Common myeloid progenitor, CD34-positive (primary cell): Measurements from ENCODE around the gene CABP2.
"Not testable (repeated sequence)": the region's sequence is repeated elsewhere in the genome, so short reads cannot be mapped to it uniquely, and the experiment has no call there.

Source experiments
- CTCF ChIA-PET: fragments of 350-600 bp; sonication (Branson Sonifier 250); formaldehyde crosslinking; loops from one replicate; lab custom pipeline; 2021; ENCODE audit warnings: antibody characterized with exemption; lab: Charles Lee
- POLR2A ChIA-PET: fragments of 350-600 bp; sonication (Branson Sonifier 250); formaldehyde crosslinking; loops from one replicate; lab custom pipeline; 2021; ENCODE audit warnings: antibody characterized with exemption; lab: Charles Lee
- DNase-seq, 3 donors: peaks; one replicate each; pipeline versions ENCODE4 v3.0.0 to v3.0.0-alpha.2; 2013
- H3K27ac ChIP-seq, 2 experiments: 1 replicate in 1 of 2; 2 replicates in 1 of 2; pipeline ENCODE4 v1.7.0; 2013; ENCODE audit warnings: inconsistent platforms in 2 of 2, low read length in 2 of 2, mild to moderate bottlenecking in 2 of 2, low read depth in 1 of 2, moderate library complexity in 1 of 2; ENCODE audit not compliant: severe bottlenecking in 2 of 2, insufficient read depth in 1 of 2, poor library complexity in 1 of 2
- H3K27me3 ChIP-seq, 5 experiments: replicated peaks in 2 of 5; 1 replicate in 3 of 5; 2 replicates in 2 of 5; pipeline versions ENCODE4 v1.6.1 to v1.7.0; 2013; ENCODE audit warnings: low read length in 4 of 5, mild to moderate bottlenecking in 2 of 5, moderate library complexity in 2 of 5, inconsistent platforms in 1 of 5; ENCODE audit not compliant: insufficient read depth in 5 of 5, control insufficient read depth in 4 of 5
- H3K36me3 ChIP-seq, 4 experiments: 1 replicate in 2 of 4; 2 replicates in 2 of 4; pipeline versions ENCODE4 v1.6.1 to v1.7.0; 2013; ENCODE audit warnings: low read length in 3 of 4, control low read depth in 1 of 4, mild to moderate bottlenecking in 1 of 4; ENCODE audit not compliant: control insufficient read depth in 4 of 4, insufficient read depth in 4 of 4
- H3K4me1 ChIP-seq, 4 experiments: 1 replicate in 3 of 4; 2 replicates in 1 of 4; pipeline versions ENCODE4 v1.6.1 to v1.7.1; 2013; ENCODE audit warnings: low read length in 3 of 4, mild to moderate bottlenecking in 3 of 4, control low read depth in 1 of 4, inconsistent platforms in 1 of 4, moderate library complexity in 1 of 4; ENCODE audit not compliant: control insufficient read depth in 4 of 4, insufficient read depth in 4 of 4; ENCODE audit errors: control extremely low read depth in 1 of 4
- H3K4me3 ChIP-seq, 7 experiments: 1 replicate in 4 of 7; 2 replicates in 3 of 7; pipeline versions ENCODE4 v1.5.1 to v1.7.0; 2013; ENCODE audit warnings: mild to moderate bottlenecking in 7 of 7, low read length in 6 of 7, moderate library complexity in 6 of 7, inconsistent platforms in 2 of 7, low read depth in 2 of 7, control low read depth in 1 of 7; ENCODE audit not compliant: insufficient read depth in 4 of 7, control insufficient read depth in 1 of 7; ENCODE audit errors: extremely low read depth in 1 of 7
- H3K9me3 ChIP-seq, 5 experiments: 1 replicate in 4 of 5; 2 replicates in 1 of 5; pipeline versions ENCODE4 v1.6.1 to v1.7.1; 2013; ENCODE audit warnings: low read length in 4 of 5, mild to moderate bottlenecking in 2 of 5, inconsistent platforms in 1 of 5, low read depth in 1 of 5, moderate library complexity in 1 of 5; ENCODE audit not compliant: control insufficient read depth in 4 of 5, insufficient read depth in 2 of 5; ENCODE audit errors: control extremely low read depth in 1 of 5
- WGBS: methylation state at CpG from one replicate; pipeline ENCODE4 v1.1.5; 2013; ENCODE audit not compliant: insufficient coverage; 5-methylcytosine and 5-hydroxymethylcytosine counted together

Gene CABP2

GRCh38 chr11:67491276-67492068, 31.8 kb downstream of the CABP2 start:
- no peak for DNase-seq
- H3K4me1 ChIP-seq: peaks cover 0 to 2% (median 0%) of the 10 kb centered on the region in 4 experiments
- H3K4me3 ChIP-seq: no peak overlapping the region
- CTCF ChIA-PET: interaction anchor here (0.9 to 1.4 kb wide), 3 partner anchors 14 to 100 kb away, joined by 3 read pairs; partner anchors contain the start of genes PITPNM1 and RAD9A
- no peaks in the 10 kb centered on the region for H3K9me3 ChIP-seq
- no peak overlapping the region for H3K27ac ChIP-seq
- no peaks in the 10 kb centered on the region for H3K27me3 ChIP-seq
- peaks cover 3 to 83% (median 49%) of the 10 kb centered on the region in 4 experiments for H3K36me3 ChIP-seq
- 91% methylated on average over 16 of the region's 24 CpGs for WGBS
- POLR2A ChIA-PET: interaction anchor here (0.6 to 1.4 kb wide), 2 partner anchors 14 to 147 kb away, joined by 3 to 4 read pairs; partner anchors contain the start of gene PITPNM1

DNA sequence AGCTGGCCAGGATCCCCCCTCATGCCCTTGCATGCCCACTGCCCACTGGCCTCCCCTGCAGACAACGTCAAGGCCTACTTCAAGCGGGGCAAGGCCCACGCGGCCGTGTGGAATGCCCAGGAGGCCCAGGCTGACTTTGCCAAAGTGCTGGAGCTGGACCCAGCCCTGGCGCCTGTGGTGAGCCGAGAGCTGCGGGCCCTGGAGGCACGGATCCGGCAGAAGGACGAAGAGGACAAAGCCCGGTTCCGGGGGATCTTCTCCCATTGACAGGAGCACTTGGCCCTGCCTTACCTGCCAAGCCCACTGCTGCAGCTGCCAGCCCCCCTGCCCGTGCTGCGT, 32.5 kb downstream of the CABP2 start:
- POLR2A ChIA-PET: no interaction called here
- 98% methylated on average over 13 of the region's 15 CpGs for WGBS
- CTCF ChIA-PET: interaction anchor here (0.9 to 1.4 kb wide), 3 partner anchors 15 to 99 kb away, joined by 3 read pairs; partner anchors contain the start of genes PITPNM1 and RAD9A
- H3K27me3 ChIP-seq: no peaks in the 10 kb centered on the region
- peaks cover 0 to 9% (median 6%) of the 10 kb centered on the region in 4 experiments for H3K4me1 ChIP-seq
- no peak for DNase-seq
- H3K36me3 ChIP-seq: peaks cover 3 to 78% (median 47%) of the 10 kb centered on the region in 4 experiments
- no peaks in the 10 kb centered on the region for H3K9me3 ChIP-seq
- H3K27ac ChIP-seq: no peak overlapping the region
- no peak overlapping the region for H3K4me3 ChIP-seq

DNA sequence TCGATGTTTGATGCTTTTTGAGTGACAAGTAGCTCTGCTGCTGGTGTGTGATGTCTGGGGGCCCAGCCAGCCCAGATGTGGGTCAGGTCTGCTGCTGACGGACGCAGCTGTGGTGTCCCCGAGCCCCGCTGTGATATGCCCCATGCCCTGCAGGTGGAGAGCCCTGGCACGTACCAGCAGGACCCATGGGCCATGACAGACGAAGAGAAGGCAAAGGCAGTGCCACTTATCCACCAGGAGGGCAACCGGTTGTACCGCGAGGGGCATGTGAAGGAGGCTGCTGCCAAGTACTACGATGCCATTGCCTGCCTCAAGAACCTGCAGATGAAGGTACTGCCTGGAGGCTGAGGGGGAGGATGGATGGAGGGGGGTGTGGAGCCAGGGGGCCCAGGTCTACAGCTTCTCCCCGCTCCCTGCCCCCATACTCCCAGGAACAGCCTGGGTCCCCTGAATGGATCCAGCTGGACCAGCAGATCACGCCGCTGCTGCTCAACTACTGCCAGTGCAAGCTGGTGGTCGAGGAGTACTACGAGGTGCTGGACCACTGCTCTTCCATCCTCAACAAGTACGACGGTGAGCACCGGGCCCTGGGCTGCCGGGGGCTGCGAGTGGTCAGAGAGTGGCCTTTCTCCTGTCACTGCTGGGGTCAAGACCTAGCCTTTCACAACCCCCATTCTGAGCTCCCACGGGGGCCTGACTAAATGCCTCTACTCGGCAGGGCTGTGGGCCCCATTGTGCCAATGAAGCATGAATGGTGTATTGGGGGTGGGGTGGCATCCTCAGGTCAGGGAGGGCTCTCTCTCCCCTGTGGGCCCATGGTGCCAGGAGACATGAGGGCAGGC, 33.1 kb downstream of the CABP2 start:
- no peak overlapping the region for H3K4me3 ChIP-seq
- WGBS: 98% methylated on average over 16 of the region's 23 CpGs
- POLR2A ChIA-PET: interaction anchor here (1.2 kb wide), 1 partner anchor 61 kb away, joined by 3 read pairs; no protein-coding TSS in a partner anchor
- H3K27ac ChIP-seq: no peak overlapping the region
- CTCF ChIA-PET: interaction anchor here (0.9 to 1.4 kb wide), 3 partner anchors 15 to 98 kb away, joined by 3 read pairs; partner anchors contain the start of genes PITPNM1 and RAD9A
- H3K27me3 ChIP-seq: no peaks in the 10 kb centered on the region
- DNase-seq: no peak
- peaks cover 3 to 73% (median 47%) of the 10 kb centered on the region in 4 experiments for H3K36me3 ChIP-seq
- H3K9me3 ChIP-seq: no peaks in the 10 kb centered on the region
- peaks cover 0 to 11% (median 9%) of the 10 kb centered on the region in 4 experiments for H3K4me1 ChIP-seq

DNA sequence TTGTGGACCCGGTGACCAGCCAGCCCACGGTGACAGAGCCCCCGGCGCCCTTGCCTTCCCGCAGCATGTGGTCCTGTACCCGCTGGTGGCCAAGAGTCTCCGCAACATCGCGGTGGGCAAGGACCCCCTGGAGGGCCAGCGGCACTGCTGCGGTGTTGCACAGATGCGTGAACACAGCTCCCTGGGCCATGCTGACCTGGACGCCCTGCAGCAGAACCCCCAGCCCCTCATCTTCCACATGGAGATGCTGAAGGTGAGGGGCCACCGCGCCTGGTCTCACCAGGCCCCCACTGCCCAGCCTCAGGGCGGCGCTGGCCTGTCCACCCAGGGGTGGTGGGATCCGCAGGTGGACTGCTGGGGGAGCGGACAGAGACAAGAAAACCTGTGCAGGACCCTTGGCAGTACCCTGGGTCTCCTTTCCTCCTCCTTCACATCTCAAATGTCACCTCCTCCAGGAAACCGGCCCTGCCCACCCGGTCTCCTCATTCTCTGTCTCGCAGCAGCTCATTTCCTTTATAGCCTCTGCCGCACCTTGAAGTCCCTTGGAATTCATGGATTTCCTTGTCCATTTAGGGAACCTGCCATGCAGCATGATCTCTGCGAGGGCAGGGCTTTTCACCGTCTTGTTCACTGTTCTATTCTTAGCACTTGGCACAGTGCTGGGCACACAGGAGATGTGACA, 33.9 kb downstream of the CABP2 start:
- peaks cover 2 to 18% (median 17%) of the 10 kb centered on the region in 4 experiments for H3K4me1 ChIP-seq
- ChIA-PET CTCF (interaction anchor here (1.2 kb wide), 1 partner anchor 12 kb away, joined by 3 read pairs; no protein-coding TSS in a partner anchor), POLR2A (interaction anchor here (1.2 kb wide), 1 partner anchor 60 kb away, joined by 3 read pairs; no protein-coding TSS in a partner anchor)
- no peaks in the 10 kb centered on the region for H3K9me3 ChIP-seq
- no peak for DNase-seq
- H3K27me3 ChIP-seq: no peaks in the 10 kb centered on the region
- no peak overlapping the region for H3K27ac ChIP-seq
- H3K4me3 ChIP-seq: no peak overlapping the region
- H3K36me3 ChIP-seq: peaks cover 3 to 69% (median 45%) of the 10 kb centered on the region in 4 experiments
- WGBS: 98% methylated on average over 22 of the region's 25 CpGs

DNA sequence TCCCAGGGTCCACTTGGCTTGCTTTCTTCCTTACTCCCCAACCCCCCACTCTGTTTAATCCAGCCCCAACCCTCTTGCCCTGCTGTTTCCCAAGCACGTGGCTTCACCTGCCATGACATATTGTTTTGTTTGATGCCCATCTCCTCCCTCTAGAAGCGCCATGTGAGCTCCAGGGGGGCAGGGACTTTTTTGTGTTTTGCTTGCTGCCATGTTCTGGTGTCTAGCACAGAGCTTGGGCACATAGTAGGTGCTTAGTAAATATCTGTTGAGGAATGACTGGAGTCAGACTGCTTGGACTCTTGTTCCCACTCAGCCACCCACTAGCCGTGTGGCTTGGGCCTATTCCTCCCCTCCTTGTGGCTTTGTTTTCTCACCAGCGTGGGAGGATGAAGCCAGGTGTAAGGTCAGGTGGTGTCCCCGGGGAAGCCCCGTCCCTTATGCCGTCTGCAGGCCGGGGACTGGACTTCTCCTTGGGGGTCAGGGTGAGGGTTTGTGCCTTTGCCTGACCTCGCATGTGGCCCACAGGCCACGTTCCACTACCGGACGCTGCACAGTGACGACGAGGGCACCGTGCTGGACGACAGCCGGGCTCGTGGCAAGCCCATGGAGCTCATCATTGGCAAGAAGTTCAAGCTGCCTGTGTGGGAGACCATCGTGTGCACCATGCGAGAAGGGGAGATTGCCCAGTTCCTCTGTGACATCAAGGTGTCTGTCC, 36.6 kb downstream of the CABP2 start:
- no peak overlapping the region for H3K27ac ChIP-seq
- CTCF ChIA-PET: no interaction called here
- DNase-seq: no peak
- H3K4me1 ChIP-seq: peaks cover 10 to 39% (median 35%) of the 10 kb centered on the region in 4 experiments
- WGBS: 96% methylated on average over 15 of the region's 20 CpGs
- H3K4me3 ChIP-seq: no peak overlapping the region
- H3K9me3 ChIP-seq: no peaks in the 10 kb centered on the region
- H3K27me3 ChIP-seq: no peaks in the 10 kb centered on the region
- POLR2A ChIA-PET: no interaction called here
- H3K36me3 ChIP-seq: peaks cover 3 to 46% (median 34%) of the 10 kb centered on the region in 4 experiments

DNA sequence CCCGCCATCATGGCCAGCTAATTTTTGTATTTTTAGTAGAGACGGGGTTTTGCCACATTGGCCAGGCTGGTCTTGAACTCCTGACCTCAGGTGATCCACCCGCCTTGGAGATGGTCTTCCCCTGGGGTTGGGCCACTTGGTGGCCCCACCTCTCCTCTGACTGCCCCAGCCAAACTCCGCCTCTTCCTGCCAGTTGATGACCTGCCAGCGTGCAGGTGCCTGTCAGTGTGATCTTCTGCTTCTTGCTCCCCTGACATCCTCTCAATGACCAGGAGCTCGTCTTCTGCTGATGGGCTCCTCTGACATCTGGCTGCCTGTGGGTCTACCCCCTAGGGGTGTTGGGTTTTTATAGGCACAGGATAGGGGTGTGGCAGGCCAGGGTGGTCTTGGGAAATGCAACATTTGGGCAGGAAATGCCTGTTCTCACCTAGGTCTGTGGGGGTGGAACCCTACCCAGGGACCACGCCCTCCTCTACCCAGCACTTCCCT, 37.3 kb downstream of the CABP2 start:
- DNase-seq, H3K4me3 ChIP-seq, H3K9me3 ChIP-seq, POLR2A ChIA-PET, H3K27ac ChIP-seq, H3K27me3 ChIP-seq: not testable (repeated sequence)
- CTCF ChIA-PET: interaction anchor here (0.6 kb wide), 1 partner anchor 10 kb away, joined by 3 read pairs; no protein-coding TSS in a partner anchor
- H3K36me3 ChIP-seq: peaks cover 3 to 39% (median 30%) of the 10 kb centered on the region in 4 experiments
- peaks cover 10 to 39% (median 35%) of the 10 kb centered on the region in 4 experiments for H3K4me1 ChIP-seq
- 77% methylated on average over 7 of the region's 7 CpGs for whole genome bisulfite sequencing
